ENCODE results near the gene MAPK9. TPM values are rescaled to one million over a fixed set of nuclear protein-coding genes. Genes with fewer than 3 reads are reported as not detected.

Gene MAPK9
- total RNA-seq, 1 donor from 2014 or later = 47.4 TPM

- no peak for TF ChIP-seq CTCF (IDR thresholded peaks at IDR 0.05; ENCODE audit: partially characterized antibody, unreplicated experiment)
- H3K4me3 Mint-ChIP-seq (ENCODE audit: unreplicated experiment) = no peak overlapping the region
- peaks cover 5% of the 10 kb centered on the region for H3K27me3 Mint-ChIP-seq (ENCODE audit: unreplicated experiment)
- peaks cover 10% of the 10 kb centered on the region for H3K9me3 Mint-ChIP-seq (ENCODE audit: unreplicated experiment)
- H3K27ac Mint-ChIP-seq (ENCODE audit: unreplicated experiment) = no peak overlapping the region
- peaks cover 7% of the 10 kb centered on the region for H3K36me3 Mint-ChIP-seq (ENCODE audit: unreplicated experiment)
- H3K4me1 Mint-ChIP-seq (ENCODE audit: low read depth, unreplicated experiment) = peaks cover 3% of the 10 kb centered on the region
- DNase-seq = no peak
These were observed 5.9 kb upstream of the MAPK9 start for GRCh38 chr5:180297587-180298282.

GRCh38 chr5:180296771-180297170 is 4.9 kb upstream of the MAPK9 start:
- Mint-ChIP-seq H3K4me1 (ENCODE audit: low read depth, unreplicated experiment) (peaks cover 3% of the 10 kb centered on the region), H3K27me3 (ENCODE audit: unreplicated experiment) (peaks cover 8% of the 10 kb centered on the region), H3K9me3 (ENCODE audit: unreplicated experiment) (peaks cover 13% of the 10 kb centered on the region), H3K36me3 (ENCODE audit: unreplicated experiment) (peaks cover 7% of the 10 kb centered on the region), H3K27ac (ENCODE audit: unreplicated experiment) (no peak overlapping the region), H3K4me3 (ENCODE audit: unreplicated experiment) (no peak overlapping the region)
- no peak for DNase-seq
- no peak for TF ChIP-seq CTCF (IDR thresholded peaks at IDR 0.05; ENCODE audit: partially characterized antibody, unreplicated experiment)

- DNase-seq = no peak
- Mint-ChIP-seq H3K27me3 (ENCODE audit: unreplicated experiment) (peaks cover 13% of the 10 kb centered on the region), H3K4me3 (ENCODE audit: unreplicated experiment) (no peak overlapping the region), H3K27ac (ENCODE audit: unreplicated experiment) (no peak overlapping the region), H3K4me1 (ENCODE audit: low read depth, unreplicated experiment) (peaks cover 13% of the 10 kb centered on the region), H3K36me3 (ENCODE audit: unreplicated experiment) (peaks cover 9% of the 10 kb centered on the region), H3K9me3 (ENCODE audit: unreplicated experiment) (peaks cover 20% of the 10 kb centered on the region)
- no peak for TF ChIP-seq CTCF (IDR thresholded peaks at IDR 0.05; ENCODE audit: partially characterized antibody, unreplicated experiment)
These were observed 3.2 kb upstream of the MAPK9 start for GRCh38 chr5:180294913-180295555.

- DNase-seq = no peak
- H3K9me3 Mint-ChIP-seq (ENCODE audit: unreplicated experiment) = peaks cover 20% of the 10 kb centered on the region
- peaks cover 13% of the 10 kb centered on the region for H3K27me3 Mint-ChIP-seq (ENCODE audit: unreplicated experiment)
- H3K4me3 Mint-ChIP-seq (ENCODE audit: unreplicated experiment) = no peak overlapping the region
- peaks cover 13% of the 10 kb centered on the region for H3K4me1 Mint-ChIP-seq (ENCODE audit: low read depth, unreplicated experiment)
- peaks cover 9% of the 10 kb centered on the region for H3K36me3 Mint-ChIP-seq (ENCODE audit: unreplicated experiment)
- H3K27ac Mint-ChIP-seq (ENCODE audit: unreplicated experiment) = no peak overlapping the region
- TF ChIP-seq CTCF (IDR thresholded peaks at IDR 0.05; ENCODE audit: partially characterized antibody, unreplicated experiment) = no peak
These were observed 2.5 kb upstream of the MAPK9 start for GRCh38 chr5:180294411-180294810.
